Body of pancreas (tissue), 4 donors: ENCODE results near the gene APRT.

Experiments
- POLR2A ChIP-seq, 3 donors: fragments of 450-650 bp; IDR thresholded peaks; one replicate each; pipeline ENCODE4 v1.6.1; 2016; ENCODE audit warnings: antibody characterized with exemption in 3 of 3, mild to moderate bottlenecking in 2 of 3
- TF ChIP-seq, protein P1 (sequence below), 7 experiments: fragments of 450-650 bp in 4 of 7; fragments of 200-600 bp in 3 of 7; sonication (generic) in 3 of 7; IDR thresholded peaks; one replicate each; pipeline ENCODE4 v1.5.1; 2016 to 2019; ENCODE audit warnings: antibody characterized with exemption in 7 of 7

- TF ChIP-seq, protein P1, sequence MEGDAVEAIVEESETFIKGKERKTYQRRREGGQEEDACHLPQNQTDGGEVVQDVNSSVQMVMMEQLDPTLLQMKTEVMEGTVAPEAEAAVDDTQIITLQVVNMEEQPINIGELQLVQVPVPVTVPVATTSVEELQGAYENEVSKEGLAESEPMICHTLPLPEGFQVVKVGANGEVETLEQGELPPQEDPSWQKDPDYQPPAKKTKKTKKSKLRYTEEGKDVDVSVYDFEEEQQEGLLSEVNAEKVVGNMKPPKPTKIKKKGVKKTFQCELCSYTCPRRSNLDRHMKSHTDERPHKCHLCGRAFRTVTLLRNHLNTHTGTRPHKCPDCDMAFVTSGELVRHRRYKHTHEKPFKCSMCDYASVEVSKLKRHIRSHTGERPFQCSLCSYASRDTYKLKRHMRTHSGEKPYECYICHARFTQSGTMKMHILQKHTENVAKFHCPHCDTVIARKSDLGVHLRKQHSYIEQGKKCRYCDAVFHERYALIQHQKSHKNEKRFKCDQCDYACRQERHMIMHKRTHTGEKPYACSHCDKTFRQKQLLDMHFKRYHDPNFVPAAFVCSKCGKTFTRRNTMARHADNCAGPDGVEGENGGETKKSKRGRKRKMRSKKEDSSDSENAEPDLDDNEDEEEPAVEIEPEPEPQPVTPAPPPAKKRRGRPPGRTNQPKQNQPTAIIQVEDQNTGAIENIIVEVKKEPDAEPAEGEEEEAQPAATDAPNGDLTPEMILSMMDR (IDR thresholded peaks at IDR 0.05) = no peak
- no peak for TF ChIP-seq POLR2A (IDR thresholded peaks at IDR 0.05)
Observed at GRCh38 chr16:88799569-88800276, 12.0 kb downstream of the APRT start.
